ENCODE results near the gene TTLL3.

- TF ChIP-seq CTCF (IDR thresholded peaks at IDR 0.05; ENCODE audit: insufficient read depth, low read length, poor library complexity, severe bottlenecking) (no peak), EZH2phosphoT487 (conservative IDR thresholded peaks at IDR 0.05; ENCODE audit: low read length) (no peak)
These were observed 69.9 kb downstream of the TTLL3 start, which contains the start of gene CIDEC for GRCh38 chr3:9879830-9880549.

Data from SU-DHL-6 (cell line).